Esophagus muscularis mucosa (tissue), 4 donors: ENCODE measurements around the gene DVL1. TPM values are rescaled to one million over a fixed set of nuclear protein-coding genes. Genes with fewer than 3 reads are reported as not detected.

Experiments used
- DNase-seq: peaks from one replicate; pipeline ENCODE4 v3.0.0-alpha.2; 2017; ENCODE audit errors: extremely low spot score
- H3K27ac ChIP-seq, 4 donors: fragments of 200-600 bp; sonication (generic); replicated peaks in 1 of 4; 1 replicate in 3 of 4; 2 replicates in 1 of 4; pipeline ENCODE4 v1.5.1; 2016 to 2019; ENCODE audit warnings: mild to moderate bottlenecking in 1 of 4
- H3K27me3 ChIP-seq, 4 donors: fragments of 200-600 bp; sonication (generic); one replicate each; pipeline versions ENCODE4 v1.5.1 to v1.6.0; 2016 to 2019
- H3K36me3 ChIP-seq, 4 donors: fragments of 200-600 bp; sonication (generic); one replicate each; pipeline ENCODE4 v1.5.1; 2016 to 2019
- H3K4me1 ChIP-seq, 4 donors: fragments of 200-600 bp; sonication (generic); one replicate each; pipeline ENCODE4 v1.5.1; 2016 to 2019
- H3K4me3 ChIP-seq, 4 donors: fragments of 200-600 bp; sonication (generic); 1 replicate in 2 of 4; 2 replicates in 2 of 4; pipeline ENCODE4 v1.5.1; 2016 to 2019; ENCODE audit warnings: mild to moderate bottlenecking in 4 of 4, moderate library complexity in 1 of 4
- H3K9me3 ChIP-seq, 4 donors: fragments of 200-600 bp; sonication (generic); 1 replicate in 3 of 4; 2 replicates in 1 of 4; pipeline ENCODE4 v1.5.1; 2016 to 2019
- EP300 ChIP-seq: sonication (generic); formaldehyde crosslinking; IDR thresholded peaks from one replicate; pipeline ENCODE4 v1.6.1; 2017; ENCODE audit warnings: antibody characterized with exemption
- POLR2A ChIP-seq: fragments of 450-650 bp; IDR thresholded peaks from one replicate; pipeline ENCODE4 v1.6.1; 2017; ENCODE audit warnings: antibody characterized with exemption, moderate library complexity, mild to moderate bottlenecking, low read depth
- POLR2AphosphoS5 ChIP-seq, 2 donors: sonication (generic); formaldehyde crosslinking; IDR thresholded peaks; one replicate each; pipeline ENCODE4 v1.6.1; 2017; ENCODE audit warnings: antibody characterized with exemption in 2 of 2
- WGBS: methylation state at CpG from one replicate; pipeline ENCODE4 v1.1.5; 2018; 5-methylcytosine and 5-hydroxymethylcytosine counted together
- intact Hi-C: fragments of 100-400 bp; cut with DNase I; formaldehyde crosslinking; loops from one replicate; pipeline ENCODE4 v1.15.1; 2023
- total RNA-seq, 4 donors: library from RNA; depleted of rRNA; stranded (reverse); fragments of >200 nt; gene quantifications; one replicate each; pipeline versions ENCODE4 v1.1.0 to v1.2.1, GENCODE V29; 2016
- TF ChIP-seq, protein P1 (sequence below), 3 experiments: fragments of 200-600 bp in 2 of 3; fragments of 450-650 bp in 1 of 3; sonication (generic) in 2 of 3; IDR thresholded peaks; one replicate each; pipeline ENCODE4 v1.5.1; 2017 to 2019; ENCODE audit warnings: antibody characterized with exemption in 3 of 3, mild to moderate bottlenecking in 2 of 3, moderate library complexity in 1 of 3

DVL1 gene
- total RNA-seq, 4 donors from 2014 or later, result 66.9 to 141 (median 114) TPM

DNA sequence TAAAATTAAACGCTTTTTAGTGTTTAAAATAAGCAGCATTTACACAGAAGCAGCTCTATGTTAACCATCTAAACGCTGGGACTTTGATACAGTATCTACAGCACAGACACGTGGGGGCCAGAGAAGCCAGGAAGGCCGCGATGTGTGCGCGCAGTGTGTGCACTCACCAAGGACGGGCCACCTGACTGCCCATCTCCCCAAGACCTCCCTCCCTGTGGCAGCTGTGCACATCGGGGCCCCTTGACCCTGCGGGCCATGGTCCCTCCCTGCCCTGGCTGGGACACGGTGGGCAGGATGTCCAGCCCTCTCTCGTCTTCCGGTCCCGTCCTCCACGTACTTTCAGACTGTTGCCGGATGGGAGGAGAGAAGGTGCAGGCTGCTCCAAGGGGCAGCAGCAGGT, 13.9 kb downstream of the DVL1 start:
- WGBS, result 80% methylated on average over 16 of the region's 16 CpGs
- no peaks in the 10 kb centered on the region for H3K9me3 ChIP-seq
- TF ChIP-seq POLR2A (no peak), EP300 (no peak), POLR2AphosphoS5 (IDR thresholded peaks at IDR 0.05) (no peak)
- TF ChIP-seq, protein P1, sequence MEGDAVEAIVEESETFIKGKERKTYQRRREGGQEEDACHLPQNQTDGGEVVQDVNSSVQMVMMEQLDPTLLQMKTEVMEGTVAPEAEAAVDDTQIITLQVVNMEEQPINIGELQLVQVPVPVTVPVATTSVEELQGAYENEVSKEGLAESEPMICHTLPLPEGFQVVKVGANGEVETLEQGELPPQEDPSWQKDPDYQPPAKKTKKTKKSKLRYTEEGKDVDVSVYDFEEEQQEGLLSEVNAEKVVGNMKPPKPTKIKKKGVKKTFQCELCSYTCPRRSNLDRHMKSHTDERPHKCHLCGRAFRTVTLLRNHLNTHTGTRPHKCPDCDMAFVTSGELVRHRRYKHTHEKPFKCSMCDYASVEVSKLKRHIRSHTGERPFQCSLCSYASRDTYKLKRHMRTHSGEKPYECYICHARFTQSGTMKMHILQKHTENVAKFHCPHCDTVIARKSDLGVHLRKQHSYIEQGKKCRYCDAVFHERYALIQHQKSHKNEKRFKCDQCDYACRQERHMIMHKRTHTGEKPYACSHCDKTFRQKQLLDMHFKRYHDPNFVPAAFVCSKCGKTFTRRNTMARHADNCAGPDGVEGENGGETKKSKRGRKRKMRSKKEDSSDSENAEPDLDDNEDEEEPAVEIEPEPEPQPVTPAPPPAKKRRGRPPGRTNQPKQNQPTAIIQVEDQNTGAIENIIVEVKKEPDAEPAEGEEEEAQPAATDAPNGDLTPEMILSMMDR (IDR thresholded peaks at IDR 0.05), result no peak
- no peak for DNase-seq
- peaks cover 11 to 22% (median 15%) of the 10 kb centered on the region in 4 donors for H3K4me1 ChIP-seq
- H3K4me3 ChIP-seq, result no peak overlapping the region
- H3K36me3 ChIP-seq, result peaks cover 26 to 53% (median 47%) of the 10 kb centered on the region in 4 donors
- intact Hi-C loops, result no loop called here
- H3K27ac ChIP-seq, result no peak overlapping the region
- H3K27me3 ChIP-seq, result no peaks in the 10 kb centered on the region

DNA sequence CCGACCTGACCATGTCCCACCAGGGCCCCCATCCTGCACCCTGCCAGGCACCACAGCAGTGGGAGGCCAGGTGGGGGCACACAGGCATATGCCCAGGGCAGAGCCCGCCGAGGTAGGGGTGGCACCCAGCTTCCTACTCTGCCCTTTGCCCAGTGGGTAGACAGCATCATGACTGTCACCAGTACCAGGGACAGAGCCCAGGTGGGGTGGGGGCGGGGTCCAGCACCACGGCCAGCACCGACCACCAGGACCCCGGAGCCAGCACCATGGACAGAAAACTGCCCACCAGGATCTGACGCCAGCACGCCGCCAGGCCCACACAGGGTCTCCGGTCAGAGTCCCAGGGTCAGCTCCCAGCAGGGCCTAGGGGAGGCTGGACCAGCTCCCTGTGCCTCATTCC, 14.4 kb downstream of the DVL1 start:
- no CpG with 5 or more reads among the region's 11 CpGs for WGBS
- intact Hi-C loops, result no loop called here

DNA sequence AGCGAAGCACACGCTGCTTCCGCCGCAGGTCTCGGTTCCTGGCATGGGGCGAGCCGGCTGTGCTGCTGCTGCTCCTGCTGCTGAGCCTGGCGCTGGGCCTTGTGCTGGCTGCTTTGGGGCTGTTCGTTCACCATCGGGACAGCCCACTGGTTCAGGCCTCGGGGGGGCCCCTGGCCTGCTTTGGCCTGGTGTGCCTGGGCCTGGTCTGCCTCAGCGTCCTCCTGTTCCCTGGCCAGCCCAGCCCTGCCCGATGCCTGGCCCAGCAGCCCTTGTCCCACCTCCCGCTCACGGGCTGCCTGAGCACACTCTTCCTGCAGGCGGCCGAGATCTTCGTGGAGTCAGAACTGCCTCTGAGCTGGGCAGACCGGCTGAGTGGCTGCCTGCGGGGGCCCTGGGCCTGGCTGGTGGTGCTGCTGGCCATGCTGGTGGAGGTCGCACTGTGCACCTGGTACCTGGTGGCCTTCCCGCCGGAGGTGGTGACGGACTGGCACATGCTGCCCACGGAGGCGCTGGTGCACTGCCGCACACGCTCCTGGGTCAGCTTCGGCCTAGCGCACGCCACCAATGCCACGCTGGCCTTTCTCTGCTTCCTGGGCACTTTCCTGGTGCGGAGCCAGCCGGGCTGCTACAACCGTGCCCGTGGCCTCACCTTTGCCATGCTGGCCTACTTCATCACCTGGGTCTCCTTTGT, 15.5 kb downstream of the DVL1 start:
- DNase-seq, result no peak
- H3K4me1 ChIP-seq, result peaks cover 13 to 23% (median 17%) of the 10 kb centered on the region in 4 donors
- H3K4me3 ChIP-seq, result no peak overlapping the region
- TF ChIP-seq, protein P1 (IDR thresholded peaks at IDR 0.05), result no peak
- TF ChIP-seq POLR2A, result no peak
- TF ChIP-seq POLR2AphosphoS5 (IDR thresholded peaks at IDR 0.05), result no peak
- TF ChIP-seq EP300, result no peak
- no peaks in the 10 kb centered on the region for H3K27me3 ChIP-seq
- H3K36me3 ChIP-seq, result peaks cover 10 to 44% (median 36%) of the 10 kb centered on the region in 4 donors
- WGBS, result 85% methylated on average over 18 of the region's 36 CpGs
- H3K9me3 ChIP-seq, result no peaks in the 10 kb centered on the region
- no peak overlapping the region for H3K27ac ChIP-seq
- intact Hi-C loops, result no loop called here

More for the DNA sequence above, 14.4 kb downstream of the DVL1 start:
- H3K9me3 ChIP-seq, result no peaks in the 10 kb centered on the region
- H3K36me3 ChIP-seq, result peaks cover 21 to 48% (median 43%) of the 10 kb centered on the region in 4 donors
- no peak overlapping the region for H3K4me3 ChIP-seq
- no peak overlapping the region for H3K27ac ChIP-seq
- no peak for TF ChIP-seq POLR2A
- TF ChIP-seq, protein P1 (IDR thresholded peaks at IDR 0.05), result no peak
- TF ChIP-seq POLR2AphosphoS5 (IDR thresholded peaks at IDR 0.05), result no peak
- TF ChIP-seq EP300, result no peak
- no peaks in the 10 kb centered on the region for H3K27me3 ChIP-seq
- peaks cover 13 to 23% (median 17%) of the 10 kb centered on the region in 4 donors for H3K4me1 ChIP-seq
- DNase-seq, result no peak

DNA sequence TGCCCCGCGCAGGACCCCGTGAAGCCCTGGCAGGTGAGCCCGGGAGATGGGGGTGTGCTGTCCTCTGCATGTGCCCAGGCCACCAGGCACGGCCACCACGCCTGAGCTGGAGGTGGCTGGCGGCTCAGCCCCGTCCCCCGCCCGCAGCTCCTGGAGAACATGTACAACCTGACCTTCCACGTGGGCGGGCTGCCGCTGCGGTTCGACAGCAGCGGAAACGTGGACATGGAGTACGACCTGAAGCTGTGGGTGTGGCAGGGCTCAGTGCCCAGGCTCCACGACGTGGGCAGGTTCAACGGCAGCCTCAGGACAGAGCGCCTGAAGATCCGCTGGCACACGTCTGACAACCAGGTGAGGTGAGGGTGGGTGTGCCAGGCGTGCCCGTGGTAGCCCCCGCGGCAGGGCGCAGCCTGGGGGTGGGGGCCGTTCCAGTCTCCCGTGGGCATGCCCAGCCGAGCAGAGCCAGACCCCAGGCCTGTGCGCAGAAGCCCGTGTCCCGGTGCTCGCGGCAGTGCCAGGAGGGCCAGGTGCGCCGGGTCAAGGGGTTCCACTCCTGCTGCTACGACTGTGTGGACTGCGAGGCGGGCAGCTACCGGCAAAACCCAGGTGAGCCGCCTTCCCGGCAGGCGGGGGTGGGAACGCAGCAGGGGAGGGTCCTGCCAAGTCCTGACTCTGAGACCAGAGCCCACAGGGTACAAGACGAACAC, 16.3 kb downstream of the DVL1 start:
- Histone ChIP-seq H3K4me3 (no peak overlapping the region), H3K36me3 (peaks cover 8 to 44% (median 36%) of the 10 kb centered on the region in 4 donors), H3K27me3 (no peaks in the 10 kb centered on the region), H3K9me3 (no peaks in the 10 kb centered on the region), H3K4me1 (peaks cover 13 to 23% (median 17%) of the 10 kb centered on the region in 4 donors), H3K27ac (no peak overlapping the region)
- intact Hi-C loops, result no loop called here
- no peak for DNase-seq
- no peak for TF ChIP-seq POLR2A
- TF ChIP-seq, protein P1 (IDR thresholded peaks at IDR 0.05), result no peak
- no peak for TF ChIP-seq EP300
- TF ChIP-seq POLR2AphosphoS5 (IDR thresholded peaks at IDR 0.05), result no peak
- WGBS, result 84% methylated on average over 5 of the region's 48 CpGs
